Measurements from ENCODE around the gene GRK5. TPM values are rescaled to one million over a fixed set of nuclear protein-coding genes. Genes with fewer than 3 reads are reported as not detected.

Gene GRK5
- total RNA-seq, 1 experiment from 2014 or later = 29.0 TPM

DNA sequence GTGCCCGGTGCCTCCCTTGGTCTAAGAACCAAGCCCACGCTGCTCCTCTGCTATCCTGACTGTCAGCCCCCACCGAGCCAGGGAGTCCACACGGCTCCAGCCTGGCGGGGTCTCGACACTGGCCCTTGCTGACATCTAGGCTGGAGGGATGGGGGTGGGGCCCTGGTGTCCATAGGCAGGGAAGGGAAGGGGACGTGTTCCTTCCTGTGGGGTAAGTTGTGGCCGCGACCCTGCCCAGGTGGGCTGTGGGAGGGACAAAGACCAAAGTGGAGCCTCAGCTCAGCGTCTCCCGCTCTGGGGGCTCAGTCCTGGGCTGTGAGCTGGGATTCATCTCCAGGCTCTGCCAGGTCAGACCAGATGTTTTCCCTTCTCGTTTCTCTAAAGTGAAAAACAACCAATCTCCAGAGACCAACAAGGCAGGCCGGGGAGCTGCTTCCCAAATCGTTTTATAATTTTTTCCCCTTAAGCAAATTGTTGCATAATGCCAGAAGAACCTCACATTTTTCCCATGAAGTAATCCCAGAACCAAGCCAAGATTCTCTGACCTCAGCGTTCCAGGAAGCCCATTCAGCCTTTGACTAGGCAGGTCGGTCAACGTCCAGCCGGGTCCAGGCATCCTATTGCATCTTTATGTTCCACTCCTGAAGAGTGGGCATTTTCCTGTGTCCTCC is 233.9 kb downstream of the GRK5 start:
- BruUV-seq (replicated peaks) = no TSS peak
- TF ChIP-seq TCF7L2 (IDR thresholded peaks at IDR 0.05; ENCODE audit: low read depth, low read length) (no peak), POLR2AphosphoS5 (IDR thresholded peaks at IDR 0.05; ENCODE audit: low read depth, low read length) (no peak), SIN3A (IDR thresholded peaks at IDR 0.05; ENCODE audit: borderline replicate concordance, insufficient read depth, low read depth, low read length) (no peak)
- TF ChIP-seq, protein P1, sequence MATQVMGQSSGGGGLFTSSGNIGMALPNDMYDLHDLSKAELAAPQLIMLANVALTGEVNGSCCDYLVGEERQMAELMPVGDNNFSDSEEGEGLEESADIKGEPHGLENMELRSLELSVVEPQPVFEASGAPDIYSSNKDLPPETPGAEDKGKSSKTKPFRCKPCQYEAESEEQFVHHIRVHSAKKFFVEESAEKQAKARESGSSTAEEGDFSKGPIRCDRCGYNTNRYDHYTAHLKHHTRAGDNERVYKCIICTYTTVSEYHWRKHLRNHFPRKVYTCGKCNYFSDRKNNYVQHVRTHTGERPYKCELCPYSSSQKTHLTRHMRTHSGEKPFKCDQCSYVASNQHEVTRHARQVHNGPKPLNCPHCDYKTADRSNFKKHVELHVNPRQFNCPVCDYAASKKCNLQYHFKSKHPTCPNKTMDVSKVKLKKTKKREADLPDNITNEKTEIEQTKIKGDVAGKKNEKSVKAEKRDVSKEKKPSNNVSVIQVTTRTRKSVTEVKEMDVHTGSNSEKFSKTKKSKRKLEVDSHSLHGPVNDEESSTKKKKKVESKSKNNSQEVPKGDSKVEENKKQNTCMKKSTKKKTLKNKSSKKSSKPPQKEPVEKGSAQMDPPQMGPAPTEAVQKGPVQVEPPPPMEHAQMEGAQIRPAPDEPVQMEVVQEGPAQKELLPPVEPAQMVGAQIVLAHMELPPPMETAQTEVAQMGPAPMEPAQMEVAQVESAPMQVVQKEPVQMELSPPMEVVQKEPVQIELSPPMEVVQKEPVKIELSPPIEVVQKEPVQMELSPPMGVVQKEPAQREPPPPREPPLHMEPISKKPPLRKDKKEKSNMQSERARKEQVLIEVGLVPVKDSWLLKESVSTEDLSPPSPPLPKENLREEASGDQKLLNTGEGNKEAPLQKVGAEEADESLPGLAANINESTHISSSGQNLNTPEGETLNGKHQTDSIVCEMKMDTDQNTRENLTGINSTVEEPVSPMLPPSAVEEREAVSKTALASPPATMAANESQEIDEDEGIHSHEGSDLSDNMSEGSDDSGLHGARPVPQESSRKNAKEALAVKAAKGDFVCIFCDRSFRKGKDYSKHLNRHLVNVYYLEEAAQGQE (IDR thresholded peaks at IDR 0.05; ENCODE audit: insufficient read depth in 1 of 2, low read depth in 2 of 2, low read length in 1 of 2) = no peak
- TF ChIP-seq, protein P2, sequence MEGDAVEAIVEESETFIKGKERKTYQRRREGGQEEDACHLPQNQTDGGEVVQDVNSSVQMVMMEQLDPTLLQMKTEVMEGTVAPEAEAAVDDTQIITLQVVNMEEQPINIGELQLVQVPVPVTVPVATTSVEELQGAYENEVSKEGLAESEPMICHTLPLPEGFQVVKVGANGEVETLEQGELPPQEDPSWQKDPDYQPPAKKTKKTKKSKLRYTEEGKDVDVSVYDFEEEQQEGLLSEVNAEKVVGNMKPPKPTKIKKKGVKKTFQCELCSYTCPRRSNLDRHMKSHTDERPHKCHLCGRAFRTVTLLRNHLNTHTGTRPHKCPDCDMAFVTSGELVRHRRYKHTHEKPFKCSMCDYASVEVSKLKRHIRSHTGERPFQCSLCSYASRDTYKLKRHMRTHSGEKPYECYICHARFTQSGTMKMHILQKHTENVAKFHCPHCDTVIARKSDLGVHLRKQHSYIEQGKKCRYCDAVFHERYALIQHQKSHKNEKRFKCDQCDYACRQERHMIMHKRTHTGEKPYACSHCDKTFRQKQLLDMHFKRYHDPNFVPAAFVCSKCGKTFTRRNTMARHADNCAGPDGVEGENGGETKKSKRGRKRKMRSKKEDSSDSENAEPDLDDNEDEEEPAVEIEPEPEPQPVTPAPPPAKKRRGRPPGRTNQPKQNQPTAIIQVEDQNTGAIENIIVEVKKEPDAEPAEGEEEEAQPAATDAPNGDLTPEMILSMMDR (IDR thresholded peaks at IDR 0.05) = no peak
- DNase-seq (ENCODE audit: low read depth, low spot score) (no peak), ATAC-seq (no peak)
- CTCF ChIA-PET = no interaction called here
- intact Hi-C loops (cut with micrococcal nuclease; ENCODE audit: unreplicated experiment) = no loop called here
- Histone ChIP-seq H3K9me3 (ENCODE audit: control insufficient read depth, insufficient read depth, low read depth, low read length) (no peaks in the 10 kb centered on the region), H3K27me3 (ENCODE audit: control insufficient read depth, insufficient read depth, low read length) (no peaks in the 10 kb centered on the region), H3K4me1 (ENCODE audit: control insufficient read depth, insufficient read depth, low read length) (no peaks in the 10 kb centered on the region), H3K4me3 (ENCODE audit: low read depth in 2 of 2, low read length in 2 of 2) (no peak overlapping the region), H3K36me3 (ENCODE audit: control insufficient read depth, insufficient read depth, low read length) (no peaks in the 10 kb centered on the region), H3K27ac (ENCODE audit: low read length) (no peak overlapping the region)
- POLR2A ChIA-PET = no interaction called here
- in situ Hi-C loops (cut with HindIII; ENCODE audit: low pct_unique_long_range_greater_than_20kb, low sequenced_read_pairs) = no loop called here

DNA sequence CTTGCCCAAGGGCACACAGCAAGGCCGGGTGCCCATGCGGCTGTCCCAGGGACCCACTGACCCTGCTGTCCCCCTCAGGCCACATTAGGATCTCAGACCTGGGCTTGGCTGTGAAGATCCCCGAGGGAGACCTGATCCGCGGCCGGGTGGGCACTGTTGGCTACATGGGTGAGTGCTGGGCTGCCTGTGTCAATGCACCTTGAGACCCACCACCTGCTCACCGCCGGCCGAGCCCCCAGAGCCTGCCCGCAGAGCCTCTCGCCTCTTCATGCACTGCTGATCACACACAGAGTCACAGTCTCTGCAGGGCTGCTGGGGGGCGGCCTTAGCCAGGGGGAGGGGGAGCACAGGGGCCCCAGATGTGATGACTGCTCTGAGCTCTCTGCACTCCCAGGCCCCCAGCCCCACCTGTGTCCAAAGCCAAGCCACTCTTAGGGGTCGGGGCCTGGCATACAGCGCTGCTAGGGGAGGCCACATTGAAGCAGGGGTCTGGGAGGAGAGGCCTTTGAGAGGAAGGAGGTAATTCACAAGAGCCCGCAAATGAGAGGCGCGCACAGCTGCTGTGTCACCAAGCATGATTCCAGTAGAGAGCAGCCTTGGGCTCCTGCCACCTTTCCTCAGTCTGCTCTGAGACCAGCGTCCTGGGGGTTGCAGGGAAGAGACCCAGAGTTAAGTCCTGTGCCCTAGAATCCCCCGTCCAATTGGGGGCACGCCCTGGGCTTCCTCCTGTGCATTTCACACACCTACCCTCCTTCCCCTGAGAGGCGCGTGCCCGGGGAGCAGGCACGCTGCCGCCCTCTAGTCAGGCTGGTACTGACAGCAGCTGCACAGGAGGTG is 234.8 kb downstream of the GRK5 start:
- no peak for TF ChIP-seq POLR2AphosphoS5 (IDR thresholded peaks at IDR 0.05; ENCODE audit: low read depth, low read length)
- TF ChIP-seq, protein P1 (IDR thresholded peaks at IDR 0.05; ENCODE audit: insufficient read depth in 1 of 2, low read depth in 2 of 2, low read length in 1 of 2) = no peak
- TF ChIP-seq SIN3A (IDR thresholded peaks at IDR 0.05; ENCODE audit: borderline replicate concordance, insufficient read depth, low read depth, low read length) = no peak
- TF ChIP-seq, protein P2 (IDR thresholded peaks at IDR 0.05) = no peak
- TF ChIP-seq TCF7L2 (IDR thresholded peaks at IDR 0.05; ENCODE audit: low read depth, low read length) = no peak
- in situ Hi-C loops (cut with HindIII; ENCODE audit: low pct_unique_long_range_greater_than_20kb, low sequenced_read_pairs) (no loop called here), intact Hi-C loops (cut with micrococcal nuclease; ENCODE audit: unreplicated experiment) (no loop called here)
- Histone ChIP-seq H3K27ac (ENCODE audit: low read length) (no peak overlapping the region), H3K4me1 (ENCODE audit: control insufficient read depth, insufficient read depth, low read length) (no peaks in the 10 kb centered on the region), H3K4me3 (ENCODE audit: low read depth in 2 of 2, low read length in 2 of 2) (no peak overlapping the region), H3K27me3 (ENCODE audit: control insufficient read depth, insufficient read depth, low read length) (no peaks in the 10 kb centered on the region), H3K36me3 (ENCODE audit: control insufficient read depth, insufficient read depth, low read length) (no peaks in the 10 kb centered on the region), H3K9me3 (ENCODE audit: control insufficient read depth, insufficient read depth, low read depth, low read length) (no peaks in the 10 kb centered on the region)
- DNase-seq (ENCODE audit: low read depth, low spot score) (no peak), ATAC-seq (no peak)
- no TSS peak for BruUV-seq (replicated peaks)
- POLR2A ChIA-PET = no interaction called here
- CTCF ChIA-PET = interaction anchor here (0.6 kb wide), 2 partner anchors 283 to 331 kb away, joined by 3 to 4 read pairs; no protein-coding TSS in a partner anchor

Data from Panc1 (cell line).